ENCODE measurements around the gene ERMAP. TPM values are rescaled to one million over a fixed set of nuclear protein-coding genes. Genes with fewer than 3 reads are reported as not detected.

ERMAP gene
- polyA plus RNA-seq, 4 donors, result 3.8 to 24.7 (median 6.8) TPM

- Histone ChIP-seq H3K4me1 (ENCODE audit: control insufficient read depth in 3 of 3, insufficient read depth in 2 of 3, low read depth in 1 of 3, low read length in 2 of 3) (no peaks in the 10 kb centered on the region), H3K27me3 (ENCODE audit: control insufficient read depth in 3 of 3, insufficient read depth in 3 of 3, low read length in 3 of 3) (no peaks in the 10 kb centered on the region), H3K9me3 (ENCODE audit: control insufficient read depth in 2 of 2, insufficient read depth in 1 of 2, low read depth in 1 of 2, low read length in 1 of 2) (no peaks in the 10 kb centered on the region), H3K36me3 (ENCODE audit: control insufficient read depth in 3 of 3, insufficient read depth in 2 of 3, low read depth in 1 of 3, low read length in 3 of 3) (peaks cover 4 to 35% (median 13%) of the 10 kb centered on the region in 3 donors), H3K27ac (ENCODE audit: low read depth in 1 of 3, low read length in 2 of 3) (no peak overlapping the region), H3K4me3 (ENCODE audit: low read depth in 1 of 3, low read length in 3 of 3) (no peak overlapping the region)
- DNase-seq (peak; percentile 32 to 42), FAIRE-seq (no peak)
Measured at GRCh38 chr1:42777852-42778251, 39.1 kb upstream of the ERMAP start.

- FAIRE-seq (no peak), DNase-seq (no peak)
- H3K4me1 ChIP-seq (ENCODE audit: control insufficient read depth in 3 of 3, insufficient read depth in 2 of 3, low read depth in 1 of 3, low read length in 2 of 3), result no peaks in the 10 kb centered on the region
- WGBS, 3 donors, result 49 to 70% (median 64%) methylated on average over 2 of the region's 2 CpGs
- no peak overlapping the region for H3K27ac ChIP-seq (ENCODE audit: low read depth in 1 of 3, low read length in 2 of 3)
- H3K9me3 ChIP-seq (ENCODE audit: control insufficient read depth in 2 of 2, insufficient read depth in 1 of 2, low read depth in 1 of 2, low read length in 1 of 2), result no peaks in the 10 kb centered on the region
- no peak overlapping the region for H3K4me3 ChIP-seq (ENCODE audit: low read depth in 1 of 3, low read length in 3 of 3)
- H3K36me3 ChIP-seq (ENCODE audit: control insufficient read depth in 3 of 3, insufficient read depth in 2 of 3, low read depth in 1 of 3, low read length in 3 of 3), result peaks cover 4 to 41% (median 10%) of the 10 kb centered on the region in 3 donors
- peaks cover 0 to 9% (median 0%) of the 10 kb centered on the region in 3 donors for H3K27me3 ChIP-seq (ENCODE audit: control insufficient read depth in 3 of 3, insufficient read depth in 3 of 3, low read length in 3 of 3)
Measured at GRCh38 chr1:42779725-42780124, 37.2 kb upstream of the ERMAP start.

GRCh38 chr1:42780176-42780575 lies 36.7 kb upstream of the ERMAP start:
- DNase-seq, result no peak
- Histone ChIP-seq H3K27me3 (ENCODE audit: control insufficient read depth in 3 of 3, insufficient read depth in 3 of 3, low read length in 3 of 3) (peaks cover 0 to 13% (median 0%) of the 10 kb centered on the region in 3 donors), H3K9me3 (ENCODE audit: control insufficient read depth in 2 of 2, insufficient read depth in 1 of 2, low read depth in 1 of 2, low read length in 1 of 2) (no peaks in the 10 kb centered on the region), H3K4me3 (ENCODE audit: low read depth in 1 of 3, low read length in 3 of 3) (no peak overlapping the region), H3K4me1 (ENCODE audit: control insufficient read depth in 3 of 3, insufficient read depth in 2 of 3, low read depth in 1 of 3, low read length in 2 of 3) (peaks cover 0 to 4% (median 0%) of the 10 kb centered on the region in 3 donors), H3K36me3 (ENCODE audit: control insufficient read depth in 3 of 3, insufficient read depth in 2 of 3, low read depth in 1 of 3, low read length in 3 of 3) (peaks cover 4 to 39% (median 6%) of the 10 kb centered on the region in 3 donors), H3K27ac (ENCODE audit: low read depth in 1 of 3, low read length in 2 of 3) (no peak overlapping the region)
- 98 to 100% (median 100%) methylated on average over 1 of the region's 1 CpG for WGBS, 3 donors
- no peak for FAIRE-seq

GRCh38 chr1:42783092-42783491 lies 33.8 kb upstream of the ERMAP start:
- FAIRE-seq (no peak), DNase-seq (no peak)
- 97 to 100% (median 98%) methylated on average over 2 of the region's 2 CpGs for WGBS, 3 donors
- H3K4me1 ChIP-seq (ENCODE audit: control insufficient read depth in 3 of 3, insufficient read depth in 2 of 3, low read depth in 1 of 3, low read length in 2 of 3), result peaks cover 0 to 9% (median 0%) of the 10 kb centered on the region in 3 donors
- no peak overlapping the region for H3K4me3 ChIP-seq (ENCODE audit: low read depth in 1 of 3, low read length in 3 of 3)
- H3K27ac ChIP-seq (ENCODE audit: low read depth in 1 of 3, low read length in 2 of 3), result no peak overlapping the region
- peaks cover 0 to 33% (median 0%) of the 10 kb centered on the region in 3 donors for H3K27me3 ChIP-seq (ENCODE audit: control insufficient read depth in 3 of 3, insufficient read depth in 3 of 3, low read length in 3 of 3)
- H3K9me3 ChIP-seq (ENCODE audit: control insufficient read depth in 2 of 2, insufficient read depth in 1 of 2, low read depth in 1 of 2, low read length in 1 of 2), result no peaks in the 10 kb centered on the region
- peaks cover 0 to 21% (median 0%) of the 10 kb centered on the region in 3 donors for H3K36me3 ChIP-seq (ENCODE audit: control insufficient read depth in 3 of 3, insufficient read depth in 2 of 3, low read depth in 1 of 3, low read length in 3 of 3)

- Histone ChIP-seq H3K9me3 (ENCODE audit: control insufficient read depth in 2 of 2, insufficient read depth in 1 of 2, low read depth in 1 of 2, low read length in 1 of 2) (no peaks in the 10 kb centered on the region), H3K27me3 (ENCODE audit: control insufficient read depth in 3 of 3, insufficient read depth in 3 of 3, low read length in 3 of 3) (peaks cover 0 to 33% (median 0%) of the 10 kb centered on the region in 3 donors), H3K27ac (ENCODE audit: low read depth in 1 of 3, low read length in 2 of 3) (no peak overlapping the region), H3K4me3 (ENCODE audit: low read depth in 1 of 3, low read length in 3 of 3) (peak overlapping the region in 2 of 3 donors; percentile 24 to 39), H3K36me3 (ENCODE audit: control insufficient read depth in 3 of 3, insufficient read depth in 2 of 3, low read depth in 1 of 3, low read length in 3 of 3) (peaks cover 0 to 22% (median 0%) of the 10 kb centered on the region in 3 donors), H3K4me1 (ENCODE audit: control insufficient read depth in 3 of 3, insufficient read depth in 2 of 3, low read depth in 1 of 3, low read length in 2 of 3) (peaks cover 0 to 9% (median 0%) of the 10 kb centered on the region in 3 donors)
- no peak for FAIRE-seq
- no peak for DNase-seq
- 84 to 95% (median 89%) methylated on average over 18 of the region's 18 CpGs for WGBS, 3 donors
Measured at GRCh38 chr1:42784547-42784945, 32.4 kb upstream of the ERMAP start.

GRCh38 chr1:42784946-42785693 lies 31.8 kb upstream of the ERMAP start, which contains the start of gene TMEM269:
Gene TMEM269, plus strand, starts transcription at chr1:42784991. Its CDS starts 4,903 bp downstream, at chr1:42789894.
- peaks cover 0 to 9% (median 0%) of the 10 kb centered on the region in 3 donors for H3K4me1 ChIP-seq (ENCODE audit: control insufficient read depth in 3 of 3, insufficient read depth in 2 of 3, low read depth in 1 of 3, low read length in 2 of 3)
- 8 to 12% (median 11%) methylated on average over 43 to 54 of the region's 54 CpGs for WGBS, 3 donors
- no peak within 1 kb of the TSS for H3K27ac ChIP-seq (ENCODE audit: low read depth in 1 of 3, low read length in 2 of 3)
- H3K36me3 ChIP-seq (ENCODE audit: control insufficient read depth in 3 of 3, insufficient read depth in 2 of 3, low read depth in 1 of 3, low read length in 3 of 3), result peaks cover 0 to 22% (median 0%) of the 10 kb centered on the region in 3 donors
- DNase-seq, result peak in 1 of 2 donors; percentile 28
- H3K4me3 ChIP-seq (ENCODE audit: low read depth in 1 of 3, low read length in 3 of 3), result peak within 1 kb of the TSS in 2 of 3 donors; percentile 24 to 39
- H3K27me3 ChIP-seq (ENCODE audit: control insufficient read depth in 3 of 3, insufficient read depth in 3 of 3, low read length in 3 of 3), result peaks cover 0 to 37% (median 0%) of the 10 kb centered on the region in 3 donors
- FAIRE-seq, result no peak
- no peaks in the 10 kb centered on the region for H3K9me3 ChIP-seq (ENCODE audit: control insufficient read depth in 2 of 2, insufficient read depth in 1 of 2, low read depth in 1 of 2, low read length in 1 of 2)

GRCh38 chr1:42786097-42786496 lies 30.8 kb upstream of the ERMAP start:
- no peak for DNase-seq
- Histone ChIP-seq H3K27ac (ENCODE audit: low read depth in 1 of 3, low read length in 2 of 3) (no peak overlapping the region), H3K36me3 (ENCODE audit: control insufficient read depth in 3 of 3, insufficient read depth in 2 of 3, low read depth in 1 of 3, low read length in 3 of 3) (peaks cover 0 to 18% (median 0%) of the 10 kb centered on the region in 3 donors), H3K4me1 (ENCODE audit: control insufficient read depth in 3 of 3, insufficient read depth in 2 of 3, low read depth in 1 of 3, low read length in 2 of 3) (peaks cover 0 to 9% (median 0%) of the 10 kb centered on the region in 3 donors), H3K4me3 (ENCODE audit: low read depth in 1 of 3, low read length in 3 of 3) (no peak overlapping the region), H3K27me3 (ENCODE audit: control insufficient read depth in 3 of 3, insufficient read depth in 3 of 3, low read length in 3 of 3) (peaks cover 0 to 37% (median 0%) of the 10 kb centered on the region in 3 donors), H3K9me3 (ENCODE audit: control insufficient read depth in 2 of 2, insufficient read depth in 1 of 2, low read depth in 1 of 2, low read length in 1 of 2) (no peaks in the 10 kb centered on the region)
- WGBS, 3 donors, result 86 to 92% (median 92%) methylated on average over 5 of the region's 5 CpGs
- FAIRE-seq, result no peak

- no peaks in the 10 kb centered on the region for H3K9me3 ChIP-seq (ENCODE audit: control insufficient read depth in 2 of 2, insufficient read depth in 1 of 2, low read depth in 1 of 2, low read length in 1 of 2)
- DNase-seq (no peak), FAIRE-seq (no peak)
- peaks cover 0 to 12% (median 0%) of the 10 kb centered on the region in 3 donors for H3K36me3 ChIP-seq (ENCODE audit: control insufficient read depth in 3 of 3, insufficient read depth in 2 of 3, low read depth in 1 of 3, low read length in 3 of 3)
- no peak overlapping the region for H3K27ac ChIP-seq (ENCODE audit: low read depth in 1 of 3, low read length in 2 of 3)
- no peak overlapping the region for H3K4me3 ChIP-seq (ENCODE audit: low read depth in 1 of 3, low read length in 3 of 3)
- peaks cover 0 to 9% (median 0%) of the 10 kb centered on the region in 3 donors for H3K4me1 ChIP-seq (ENCODE audit: control insufficient read depth in 3 of 3, insufficient read depth in 2 of 3, low read depth in 1 of 3, low read length in 2 of 3)
- 89 to 100% (median 94%) methylated on average over 1 of the region's 1 CpG for WGBS, 3 donors
- H3K27me3 ChIP-seq (ENCODE audit: control insufficient read depth in 3 of 3, insufficient read depth in 3 of 3, low read length in 3 of 3), result peaks cover 0 to 38% (median 0%) of the 10 kb centered on the region in 3 donors
Measured at GRCh38 chr1:42788021-42788420, 28.9 kb upstream of the ERMAP start.
